GM12878 (cell line): ENCODE data around the gene DZIP1L. TPM values are rescaled to one million over a fixed set of nuclear protein-coding genes. Genes with fewer than 3 reads are reported as not detected.

Experiments
- ATAC-seq: fragments of 200-7000 bp; cut with Tn5 transposase; 3 replicates; pipeline ENCODE4 v1.9.1; 2020; ENCODE audit warnings: mild to moderate bottlenecking, moderate library complexity
- BruUV-seq: library from RNA; stranded (reverse); fragments of 400-500 nt; replicated peaks from 2 replicates; lab custom pipeline; 2021; lab: Mats Ljungman, UMichigan
- CTCF ChIA-PET: fragments of 300-600 bp; sonication (Branson Sonifier 250); formaldehyde crosslinking; extraction: SDS; loops from one replicate; lab custom pipeline; 2021; ENCODE audit warnings: inconsistent platforms; lab: Yijun Ruan, JAX
- POLR2A ChIA-PET: fragments of 350-600 bp; formaldehyde crosslinking; extraction: SDS; loops from one replicate; lab custom pipeline; 2021; ENCODE audit warnings: inconsistent platforms; lab: Charles Lee
- RAD21 ChIA-PET: fragments of 300-600 bp; sonication (Branson Sonifier 250); formaldehyde crosslinking; loops from one replicate; lab custom pipeline; 2023; ENCODE audit warnings: antibody characterized with exemption; ENCODE audit not compliant: unreplicated experiment; lab: Charles Lee
- SMC1A ChIA-PET: fragments of 300-600 bp; sonication (Branson Sonifier 250); formaldehyde crosslinking; loops from one replicate; lab custom pipeline; 2023; ENCODE audit not compliant: unreplicated experiment, uncharacterized antibody; lab: Charles Lee
- DNase-seq: peaks from one replicate; pipeline ENCODE4 v3.0.0-alpha.2; 2011; ENCODE audit warnings: low read depth, low spot score
- FAIRE-seq: peaks from 3 replicates; lab custom pipeline; 2011; peaks lifted over from hg19 to GRCh38; lab: Jason Lieb, UNC
- H2AFZ ChIP-seq: 2 replicates; pipeline ENCODE4 v1.6.0; 2011; ENCODE audit warnings: low read depth, low read length, control low read depth; ENCODE audit not compliant: control insufficient read depth
- H3K27ac ChIP-seq: 2 replicates; pipeline ENCODE4 v1.5.1; 2011; ENCODE audit warnings: control low read depth; ENCODE audit not compliant: control insufficient read depth, insufficient read depth
- H3K27me3 ChIP-seq, 2 experiments: replicated peaks in 1 of 2; 2 replicates each; pipeline versions ENCODE4 v1.6.0 to v1.6.1; 2011; ENCODE audit warnings: low read length in 1 of 2; ENCODE audit not compliant: control insufficient read depth in 2 of 2, insufficient read depth in 2 of 2
- H3K36me3 ChIP-seq, 2 experiments: 2 replicates each; pipeline ENCODE4 v1.5.1; 2011; ENCODE audit warnings: low read length in 1 of 2; ENCODE audit not compliant: control insufficient read depth in 2 of 2, insufficient read depth in 2 of 2
- H3K4me1 ChIP-seq: 2 replicates; pipeline ENCODE4 v1.6.1; 2011; ENCODE audit warnings: mild to moderate bottlenecking, low read length, moderate library complexity, mixed read lengths; ENCODE audit not compliant: control insufficient read depth, insufficient read depth
- H3K4me2 ChIP-seq: 2 replicates; pipeline ENCODE4 v1.6.0; 2011; ENCODE audit warnings: control low read depth; ENCODE audit not compliant: control insufficient read depth, insufficient read depth
- H3K4me3 ChIP-seq: fragments of 200-600 bp; sonication (generic); 2 replicates; pipeline ENCODE4 v1.5.1; 2016
- H3K79me2 ChIP-seq: 2 replicates; pipeline ENCODE4 v1.6.0; 2011; ENCODE audit warnings: low read length; ENCODE audit not compliant: control insufficient read depth, insufficient read depth
- H3K9ac ChIP-seq: 2 replicates; pipeline ENCODE4 v1.8.0; 2011; ENCODE audit warnings: low read length, control low read depth, mixed read lengths; ENCODE audit not compliant: control insufficient read depth, insufficient read depth
- H3K9me3 ChIP-seq: replicated peaks from 3 replicates; pipeline ENCODE4 v1.5.1; 2011; ENCODE audit warnings: mild to moderate bottlenecking, low read length; ENCODE audit not compliant: control insufficient read depth, insufficient read depth
- H4K20me1 ChIP-seq: 2 replicates; pipeline ENCODE4 v1.6.0; 2011; ENCODE audit not compliant: control insufficient read depth, insufficient read depth
- CHD1 ChIP-seq: IDR thresholded peaks from 2 replicates; pipeline ENCODE4 v1.6.1; 2012; ENCODE audit warnings: low read depth, low read length, improper control_type of control experiment
- E4F1 ChIP-seq: fragments of 450-650 bp; IDR thresholded peaks from 2 replicates; pipeline ENCODE4 v1.6.1; 2018; ENCODE audit warnings: borderline replicate concordance, mild to moderate bottlenecking; ENCODE audit not compliant: partially characterized antibody
- EGR1 ChIP-seq, 2 experiments: IDR thresholded peaks; 1 replicate in 1 of 2; 2 replicates in 1 of 2; pipeline ENCODE4 v1.6.1; 2011 to 2012; ENCODE audit warnings: low read depth in 2 of 2, low read length in 2 of 2, borderline replicate concordance in 1 of 2, mild to moderate bottlenecking in 1 of 2, moderate library complexity in 1 of 2
- EP300 ChIP-seq, 2 experiments: fragments of 150-350 bp in 1 of 2; IDR thresholded peaks; 2 replicates each; pipeline ENCODE4 v1.6.1; 2011 to 2012; ENCODE audit warnings: low read depth in 2 of 2, low read length in 2 of 2, borderline replicate concordance in 1 of 2, improper control_type of control experiment in 1 of 2, inconsistent platforms in 1 of 2; ENCODE audit not compliant: control insufficient read depth in 1 of 2
- ETV6 ChIP-seq, 2 experiments: fragments of 450-650 bp in 1 of 2; IDR thresholded peaks in 1 of 2; conservative IDR thresholded peaks in 1 of 2; 2 replicates each; pipeline ENCODE4 v1.6.1; 2014; ENCODE audit warnings: antibody characterized with exemption in 1 of 2, borderline replicate concordance in 1 of 2, low read depth in 1 of 2, mild to moderate bottlenecking in 1 of 2, moderate library complexity in 1 of 2
- NFIC ChIP-seq: IDR thresholded peaks from 2 replicates; pipeline ENCODE4 v1.6.1; 2012; ENCODE audit warnings: low read depth, mild to moderate bottlenecking, inconsistent platforms, low read length, moderate library complexity
- RAD21 ChIP-seq: IDR thresholded peaks from 2 replicates; pipeline ENCODE4 v1.6.1; 2011; ENCODE audit warnings: mild to moderate bottlenecking, low read depth, low read length, moderate library complexity; ENCODE audit not compliant: insufficient read depth
- RBBP5 ChIP-seq: fragments of 200-600 bp; sonication (generic); conservative IDR thresholded peaks from 2 replicates; pipeline ENCODE4 v1.6.1; 2016
- SIN3A ChIP-seq: IDR thresholded peaks from 2 replicates; pipeline ENCODE4 v1.6.1; 2012; ENCODE audit warnings: low read depth, low read length, improper control_type of control experiment
- STAT3 ChIP-seq: IDR thresholded peaks from 2 replicates; pipeline ENCODE4 v1.6.1; 2011; ENCODE audit warnings: low read depth, low read length, improper control_type of control experiment
- USF1 ChIP-seq: IDR thresholded peaks from 2 replicates; pipeline ENCODE4 v1.6.1; 2011; ENCODE audit warnings: borderline replicate concordance, low read depth, mild to moderate bottlenecking, moderate library complexity, mixed read lengths, low read length; ENCODE audit not compliant: insufficient read depth; ENCODE audit errors: extremely low read length
- WRNIP1 ChIP-seq: IDR thresholded peaks from 2 replicates; pipeline ENCODE4 v1.6.1; 2011; ENCODE audit warnings: low read depth, low read length, improper control_type of control experiment, borderline replicate concordance
- ZNF622 ChIP-seq: fragments of 450-650 bp; IDR thresholded peaks from 2 replicates; pipeline ENCODE4 v1.6.1; 2017; ENCODE audit warnings: mild to moderate bottlenecking, inconsistent platforms
- WGBS: methylation state at CpG from one replicate; pipeline ENCODE4 v1.1.6; 2016; ENCODE audit warnings: low lambda C conversion rate; ENCODE audit not compliant: insufficient replicate concordance, insufficient coverage; ENCODE audit errors: missing lambda C conversion rate; 5-methylcytosine and 5-hydroxymethylcytosine counted together
- in situ Hi-C: fragments of 300-500 bp; cut with MboI; formaldehyde crosslinking; loops from 9 replicates; pipeline ENCODE4 v1.14.3; 2018; ENCODE audit warnings: mixed read lengths
- intact Hi-C: fragments of 100-400 bp; cut with micrococcal nuclease; formaldehyde crosslinking; loops from one replicate; pipeline ENCODE4 v1.14.2; 2022; ENCODE audit not compliant: unreplicated experiment
- polyA plus RNA-seq, 11 experiments: library from polyadenylated mRNA; depleted of rRNA in 4 of 11; unstranded in 6 of 11; stranded (reverse) in 5 of 11; fragments of >200 nt; fragmentation: Nextera tagmentation in 4 of 11; fragmentation: Illumina TruSeq in 1 of 11; extraction: Ambion mirVana in 4 of 11; extraction: Trizol in 1 of 11; gene quantifications; 1 replicate in 1 of 11; 2 replicates in 10 of 11; pipeline versions ENCODE4 v1.2.1 to v1.2.3, GENCODE V29; 2011 to 2016; ENCODE audit warnings: inconsistent platforms in 2 of 11, missing spikeins in 2 of 11, low read depth in 1 of 11
- total RNA-seq, 4 experiments: library from RNA; depleted of rRNA in 3 of 4; stranded (reverse); fragments of >200 nt in 3 of 4; fragmentation: Illumina TruSeq in 1 of 4; extraction: Trizol in 1 of 4; gene quantifications; 2 replicates each; pipeline versions ENCODE4 v1.2.1 to v1.2.3, GENCODE V29; 2013 to 2021

DZIP1L gene
- total and polyA plus RNA-seq, 10 of the 15 experiments (the other 5 are each of a cell fraction or from before 2014, with no cell fraction given) = not detected

GRCh38 chr3:138103466-138103865 lies 11.9 kb downstream of the DZIP1L start:
- H2AFZ ChIP-seq = no peak overlapping the region
- in situ Hi-C loops = no loop called here
- no peak overlapping the region for H3K9ac ChIP-seq
- H3K4me2 ChIP-seq = no peak overlapping the region
- no peaks in the 10 kb centered on the region for H3K4me1 ChIP-seq
- intact Hi-C loops = no loop called here
- CTCF ChIA-PET = no interaction called here
- no peaks in the 10 kb centered on the region for H3K36me3 ChIP-seq
- RAD21 ChIA-PET = no interaction called here
- TF ChIP-seq STAT3 = no peak
- TF ChIP-seq SIN3A = no peak
- no peak for TF ChIP-seq CHD1
- TF ChIP-seq USF1 = no peak
- TF ChIP-seq ETV6 (conservative IDR thresholded peaks at IDR 0.05 in 1 of 2, IDR thresholded peaks at IDR 0.05 in 1 of 2; ENCODE audit: borderline replicate concordance in 1 of 2, low read depth in 1 of 2) = no peak
- TF ChIP-seq ZNF622 = no peak
- TF ChIP-seq NFIC = no peak
- TF ChIP-seq E4F1 = no peak
- no peak for TF ChIP-seq RBBP5
- TF ChIP-seq EP300 (IDR thresholded peaks at IDR 0.05; ENCODE audit: borderline replicate concordance in 1 of 2, control insufficient read depth in 1 of 2, low read depth in 2 of 2, low read length in 2 of 2) = no peak
- TF ChIP-seq RAD21 = no peak
- TF ChIP-seq WRNIP1 = no peak
- no peak for TF ChIP-seq EGR1 (IDR thresholded peaks at IDR 0.05; ENCODE audit: borderline replicate concordance in 1 of 2, low read depth in 2 of 2, low read length in 2 of 2)
- no peak for FAIRE-seq
- H4K20me1 ChIP-seq = no peaks in the 10 kb centered on the region
- 70% methylated on average over 19 of the region's 19 CpGs for WGBS
- DNase-seq = no peak
- H3K9me3 ChIP-seq = no peaks in the 10 kb centered on the region
- BruUV-seq = no TSS peak
- H3K27ac ChIP-seq = no peak overlapping the region
- no peak for ATAC-seq
- no peaks in the 10 kb centered on the region for H3K79me2 ChIP-seq
- SMC1A ChIA-PET = no interaction called here
- H3K27me3 ChIP-seq = no peaks in the 10 kb centered on the region
- H3K4me3 ChIP-seq = no peak overlapping the region
- POLR2A ChIA-PET = no interaction called here
